Measurements from ENCODE around the gene CDC42BPB. TPM values are rescaled to one million over a fixed set of nuclear protein-coding genes. Genes with fewer than 3 reads are reported as not detected.

CDC42BPB gene
- total and polyA plus RNA-seq, 12 donors = 29.6 to 83.6 (median 69.3) TPM

- Histone ChIP-seq H3K27ac (no peak overlapping the region), H3K9me3 (no peaks in the 10 kb centered on the region), H3K4me3 (no peak overlapping the region), H3K36me3 (no peaks in the 10 kb centered on the region), H3K4me1 (peaks cover 2 to 29% (median 20%) of the 10 kb centered on the region in 9 donors), H3K27me3 (peaks cover 0 to 5% (median 0%) of the 10 kb centered on the region in 7 donors)
- no peak for ATAC-seq
- no peak for DNase-seq
- WGBS, 2 donors = 93 to 94% methylated on average over 4 of the region's 4 CpGs
- intact Hi-C loops (cut with DNase I) = no loop called here
- no peak for TF ChIP-seq CTCF (IDR thresholded peaks at IDR 0.05)
Observed at GRCh38 chr14:103064436-103064835, 7.1 kb upstream of the CDC42BPB start.

- H3K36me3 ChIP-seq = no peaks in the 10 kb centered on the region
- no peaks in the 10 kb centered on the region for H3K9me3 ChIP-seq
- H3K4me3 ChIP-seq = no peak overlapping the region
- no peak for TF ChIP-seq CTCF (IDR thresholded peaks at IDR 0.05)
- intact Hi-C loops (cut with DNase I) = no loop called here
- 86 to 89% methylated on average over 6 of the region's 6 CpGs for WGBS, 2 donors
- no peak for DNase-seq
- H3K27ac ChIP-seq = no peak overlapping the region
- no peak for ATAC-seq
- peaks cover 7 to 34% (median 29%) of the 10 kb centered on the region in 9 donors for H3K4me1 ChIP-seq
- H3K27me3 ChIP-seq = peaks cover 0 to 25% (median 0%) of the 10 kb centered on the region in 7 donors
Observed at GRCh38 chr14:103061482-103061976, 4.2 kb upstream of the CDC42BPB start.

GRCh38 chr14:103059556-103059955 lies 2.2 kb upstream of the CDC42BPB start:
- H3K4me1 ChIP-seq = peaks cover 12 to 43% (median 36%) of the 10 kb centered on the region in 9 donors
- intact Hi-C loops (cut with DNase I) = loop anchor here in 2 of 10 donors (5.0 to 10.0 kb wide), 3 partner anchors 37 to 785 kb away; partner anchors contain the start of genes PPP1R13B (in 1 of the 2) and RCOR1 (in 1 of the 2)
- DNase-seq = no peak
- H3K27me3 ChIP-seq = peaks cover 0 to 30% (median 0%) of the 10 kb centered on the region in 7 donors
- H3K9me3 ChIP-seq = no peaks in the 10 kb centered on the region
- H3K27ac ChIP-seq = no peak overlapping the region
- H3K36me3 ChIP-seq = peaks cover 0 to 9% (median 0%) of the 10 kb centered on the region in 9 donors
- ATAC-seq = no peak
- no peak for TF ChIP-seq CTCF (IDR thresholded peaks at IDR 0.05)
- 79 to 93% methylated on average over 5 of the region's 5 CpGs for WGBS, 2 donors
- H3K4me3 ChIP-seq = no peak overlapping the region

GRCh38 chr14:103058164-103059055 lies 1.1 kb upstream of the CDC42BPB start:
- intact Hi-C loops (cut with DNase I) = loop anchor here in 2 of 10 donors (5.0 to 10.0 kb wide), 3 partner anchors 36 to 786 kb away; partner anchors contain the start of genes PPP1R13B (in 1 of the 2) and RCOR1 (in 1 of the 2)
- H3K4me3 ChIP-seq = peak overlapping the region; percentile 70 to 100 (median 78)
- no peak for DNase-seq
- 42 to 46% methylated on average over 39 of the region's 39 CpGs for WGBS, 2 donors
- H3K36me3 ChIP-seq = peaks cover 0 to 15% (median 0%) of the 10 kb centered on the region in 9 donors
- peak overlapping the region; percentile 73 to 99 (median 88) for H3K27ac ChIP-seq
- H3K4me1 ChIP-seq = peaks cover 12 to 51% (median 43%) of the 10 kb centered on the region in 9 donors
- H3K9me3 ChIP-seq = no peaks in the 10 kb centered on the region
- peaks cover 0 to 30% (median 0%) of the 10 kb centered on the region in 7 donors for H3K27me3 ChIP-seq
- ATAC-seq = peak; percentile 1 to 59 (median 14)
- TF ChIP-seq CTCF (IDR thresholded peaks at IDR 0.05) = no peak
